CD4-positive, alpha-beta T cell treated with Interleukin-15 for 1 hour (primary cell): ENCODE measurements around the gene SKIDA1.

ENCODE experiments used
- DNase-seq: peaks from one replicate; pipeline ENCODE4 v3.0.0-alpha.2; 2020

Gene SKIDA1

DNA sequence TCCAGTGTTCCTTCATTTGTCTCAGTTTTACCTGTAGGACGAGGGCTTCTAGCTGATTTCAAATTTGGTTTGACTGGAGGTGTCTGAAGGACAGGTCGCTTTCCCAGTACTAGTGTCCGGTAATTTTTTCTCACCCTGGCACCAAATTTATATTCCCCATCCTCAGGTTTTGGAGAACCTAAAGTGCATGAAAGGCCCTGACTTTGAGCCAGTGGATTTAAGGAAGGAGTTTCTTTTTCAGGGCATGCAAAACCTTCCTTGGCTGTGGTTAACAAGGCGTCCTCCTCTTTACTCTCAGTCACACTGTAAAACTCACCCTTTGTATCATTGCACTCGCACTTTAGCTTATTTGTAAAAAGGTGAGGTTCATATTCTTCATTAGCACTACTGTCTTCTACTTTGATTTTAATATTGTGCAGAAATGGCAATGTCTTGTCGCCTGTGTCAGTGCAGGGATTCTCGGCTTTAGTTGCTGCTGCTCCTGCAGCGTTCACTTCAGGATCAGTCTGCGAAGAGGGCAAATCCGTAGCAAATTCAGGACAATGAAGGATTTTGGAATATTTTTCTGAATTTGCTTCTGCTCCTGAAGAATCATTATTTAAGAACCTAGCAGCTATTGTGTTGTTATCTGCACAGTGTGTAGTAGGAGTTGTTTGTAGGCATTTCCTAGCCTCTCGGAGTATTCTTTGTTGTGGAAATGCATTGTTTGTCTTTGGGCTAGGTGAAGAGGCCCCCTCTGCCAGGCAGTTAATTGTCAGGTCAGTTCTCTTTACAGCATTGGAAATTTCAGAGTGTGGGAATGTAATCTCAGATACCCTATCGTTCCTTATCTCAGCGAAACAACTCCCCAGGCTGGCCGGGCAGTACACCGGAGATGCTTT lies 9.9 kb downstream of the SKIDA1 start:
- DNase-seq: no peak

DNA sequence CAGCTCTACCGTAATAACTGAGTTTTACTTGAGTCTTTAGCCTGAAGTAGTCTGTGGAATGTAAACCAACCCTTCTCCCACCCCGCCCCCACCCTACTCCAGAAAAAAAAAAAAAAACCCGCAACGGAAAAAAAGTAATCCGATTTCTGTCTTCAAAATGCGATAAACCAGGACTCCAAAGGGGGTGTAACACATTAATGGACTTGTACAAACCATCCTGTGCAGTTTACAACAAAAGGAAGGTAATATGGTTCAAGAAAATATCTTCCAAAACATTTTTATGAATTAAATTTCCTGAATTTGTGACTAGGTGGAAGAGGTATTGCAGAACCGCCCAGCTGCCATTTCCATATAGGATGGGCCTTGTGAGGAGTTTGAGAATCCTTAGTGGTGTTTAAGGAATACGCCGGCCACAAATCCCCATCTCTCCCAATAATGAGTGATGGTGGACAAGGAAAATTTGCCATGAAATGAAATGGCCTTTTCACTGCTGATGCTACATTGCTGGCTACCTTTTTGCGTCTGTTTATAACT lies 10.6 kb downstream of the SKIDA1 start:
- DNase-seq: no peak

DNA sequence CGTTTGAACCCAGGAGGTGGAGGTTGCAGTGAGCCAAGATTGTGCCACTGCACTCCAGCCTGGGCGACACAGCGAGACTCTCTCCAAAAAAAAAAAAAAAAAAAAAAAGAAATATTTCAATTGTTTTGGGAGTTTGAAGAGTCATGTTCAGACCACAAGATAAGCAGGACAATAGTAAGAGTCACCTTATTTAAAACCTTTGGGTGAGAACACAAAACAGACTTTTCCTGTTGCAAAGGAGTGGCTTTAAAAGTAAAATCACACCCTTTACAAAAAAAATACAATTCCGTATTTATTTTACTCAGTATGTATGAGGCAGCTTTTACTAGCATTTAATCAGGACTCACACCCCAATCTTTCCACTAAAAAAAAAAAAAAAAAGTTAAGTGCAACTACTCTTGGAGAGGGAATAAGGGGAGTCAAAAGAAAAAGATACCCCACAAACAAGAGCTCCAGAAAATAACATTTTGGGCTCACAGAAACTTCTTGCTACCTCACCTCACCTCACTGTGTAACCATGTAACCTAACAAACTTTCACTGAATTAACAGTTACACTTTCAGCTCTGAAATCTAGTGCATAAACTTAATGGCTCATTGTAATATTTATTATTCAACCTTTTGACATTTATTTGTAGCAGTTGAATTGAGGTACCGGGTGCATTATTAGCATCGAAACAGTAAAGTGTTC lies 11.2 kb downstream of the SKIDA1 start:
- DNase-seq: no peak

DNA sequence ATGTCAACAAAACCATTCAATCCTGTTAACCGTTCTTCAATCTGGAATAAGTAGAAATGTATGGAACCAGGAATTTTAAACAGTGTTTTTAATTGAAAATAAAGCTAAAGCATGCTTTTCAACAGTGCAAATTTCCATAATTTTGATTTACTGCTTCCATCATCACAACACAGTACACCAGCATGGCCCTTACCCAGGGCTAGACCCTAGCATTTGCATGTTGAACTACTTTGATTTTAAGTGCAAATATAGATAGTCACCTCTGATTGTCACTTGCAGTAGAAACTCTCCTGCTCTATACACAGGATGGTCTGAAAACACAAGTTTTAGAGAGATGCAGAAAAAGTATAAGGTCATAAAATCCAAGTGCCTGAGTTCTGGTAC lies 12.1 kb downstream of the SKIDA1 start:
- DNase-seq: no peak

DNA sequence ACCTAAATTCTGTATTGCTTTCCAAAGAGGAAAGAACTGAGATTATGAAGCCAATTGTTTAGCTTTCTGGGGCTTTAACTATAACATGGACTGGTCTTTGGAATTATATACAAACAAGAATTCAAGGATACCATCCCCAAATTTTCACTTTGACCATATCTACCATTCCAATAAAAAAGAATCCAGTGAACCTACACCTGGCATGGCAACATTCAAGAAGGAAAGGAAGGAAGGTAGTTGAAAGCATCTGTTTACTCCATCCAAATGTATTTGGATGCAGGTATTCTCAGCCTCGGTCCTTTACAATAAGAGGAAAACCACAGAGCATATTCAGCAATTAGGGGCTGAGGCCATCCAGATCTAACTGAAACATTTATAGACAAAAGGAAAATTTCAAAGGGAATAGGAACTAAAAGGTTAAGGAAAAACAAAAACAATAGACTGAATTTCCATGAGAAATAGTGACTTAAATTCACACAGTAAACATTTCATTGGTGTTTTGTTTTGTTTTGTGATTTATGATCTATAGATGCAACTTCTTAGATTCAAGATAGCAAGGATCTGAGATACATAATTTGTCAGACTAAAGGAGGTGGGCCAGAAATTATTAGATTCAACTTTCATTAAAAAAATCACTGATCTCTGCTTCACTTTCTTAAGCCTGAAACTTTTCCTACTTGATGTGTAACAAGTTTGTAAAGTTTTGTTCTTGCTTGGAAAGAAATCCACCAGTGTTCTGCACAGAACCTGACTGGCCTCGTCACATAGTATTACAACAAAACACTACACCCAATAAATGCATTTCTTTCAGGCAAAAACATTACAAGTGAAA lies 12.7 kb downstream of the SKIDA1 start:
- DNase-seq: no peak

DNA sequence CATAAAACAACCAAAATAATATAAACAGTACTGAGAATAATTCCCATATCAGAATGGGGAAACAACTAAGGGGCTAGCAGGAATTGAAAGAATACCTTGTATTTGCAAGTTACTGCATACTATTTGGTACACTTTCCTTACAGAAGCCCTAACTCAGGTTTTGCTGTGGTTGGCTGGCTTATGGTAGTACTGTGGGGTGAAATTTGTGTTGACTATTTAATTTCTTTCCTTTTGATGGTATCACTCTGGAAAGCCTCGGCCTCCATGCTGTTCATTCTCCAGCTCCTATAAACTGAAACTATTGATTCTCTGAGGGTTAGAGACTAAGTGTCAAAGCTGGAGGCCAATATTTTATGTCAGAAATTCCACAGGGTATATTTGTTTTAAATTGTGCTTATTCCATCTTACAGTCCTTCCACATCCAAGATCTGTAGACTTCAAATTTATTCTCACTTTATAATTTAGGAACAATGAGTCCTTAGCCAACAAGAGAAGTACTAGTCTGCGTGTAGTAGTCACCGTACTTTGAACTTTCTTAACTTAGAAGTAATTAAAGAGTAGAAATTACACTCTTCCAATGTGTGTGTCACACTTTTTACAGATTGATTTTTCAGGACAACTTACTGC lies 13.4 kb downstream of the SKIDA1 start:
- no peak for DNase-seq

DNA sequence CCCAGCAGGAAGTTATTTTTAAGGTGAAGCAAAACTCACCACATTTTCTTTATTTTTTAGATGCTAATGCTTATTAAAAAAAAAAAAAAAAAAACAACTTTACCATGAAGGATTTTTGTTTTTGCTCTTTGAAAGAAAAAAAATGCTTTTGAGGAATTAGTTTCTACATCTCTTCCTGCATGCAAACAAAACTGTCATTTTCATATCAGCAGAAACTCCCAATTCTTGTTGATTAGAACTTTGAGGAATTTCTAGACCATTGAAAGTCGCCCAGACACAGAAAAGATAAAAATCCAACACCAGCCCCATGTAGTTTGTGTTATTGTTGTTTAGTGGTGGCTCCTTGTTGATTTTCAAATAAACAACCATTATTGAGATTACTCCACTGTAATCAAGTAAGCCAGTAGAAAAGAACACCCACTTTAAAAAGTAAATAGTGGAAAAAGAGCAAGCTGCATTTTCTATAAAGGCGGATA lies 14.3 kb downstream of the SKIDA1 start:
- no peak for DNase-seq

DNA sequence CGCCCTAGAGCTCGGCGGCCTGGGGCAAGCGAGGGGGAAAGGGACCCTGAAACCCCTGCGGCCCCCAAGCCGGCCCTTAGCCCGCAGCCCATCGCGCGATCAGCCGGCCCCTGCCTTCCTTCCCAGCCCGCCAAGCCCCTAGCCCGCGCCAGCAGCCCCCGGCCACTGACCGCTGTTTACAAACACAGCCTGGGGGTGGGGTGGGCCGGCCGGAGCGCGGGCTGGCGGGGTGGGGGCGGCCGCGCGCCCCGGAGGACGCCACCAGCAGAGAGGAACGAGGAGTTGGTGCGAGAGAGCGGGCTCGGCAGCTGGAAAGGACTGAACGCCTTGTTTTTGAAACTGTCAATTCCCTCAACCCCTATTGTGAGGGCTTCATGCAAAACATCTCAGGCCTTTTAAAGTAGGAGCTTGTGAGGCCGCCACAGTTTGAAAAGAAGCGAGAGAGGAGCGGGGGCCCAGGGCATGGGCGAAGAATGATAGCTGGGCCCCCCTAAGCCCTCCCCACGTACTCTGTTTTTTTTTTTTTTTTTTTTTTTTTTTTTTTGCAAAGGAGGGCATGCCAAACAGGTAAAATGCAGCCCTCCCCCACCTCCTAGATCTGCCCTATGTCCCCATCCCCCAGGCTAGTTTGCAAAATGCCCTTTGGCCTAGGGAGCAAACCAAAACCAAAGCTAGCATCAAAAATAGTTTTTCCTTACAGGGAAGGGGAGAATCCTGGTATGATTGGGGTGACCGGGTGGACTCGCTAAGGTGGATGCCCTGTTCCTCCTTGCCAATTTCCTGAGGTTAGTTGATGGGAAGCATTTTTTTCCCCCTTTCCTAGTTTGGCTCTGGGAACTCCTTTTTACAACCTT lies 15.0 kb downstream of the SKIDA1 start:
- no peak for DNase-seq

DNA sequence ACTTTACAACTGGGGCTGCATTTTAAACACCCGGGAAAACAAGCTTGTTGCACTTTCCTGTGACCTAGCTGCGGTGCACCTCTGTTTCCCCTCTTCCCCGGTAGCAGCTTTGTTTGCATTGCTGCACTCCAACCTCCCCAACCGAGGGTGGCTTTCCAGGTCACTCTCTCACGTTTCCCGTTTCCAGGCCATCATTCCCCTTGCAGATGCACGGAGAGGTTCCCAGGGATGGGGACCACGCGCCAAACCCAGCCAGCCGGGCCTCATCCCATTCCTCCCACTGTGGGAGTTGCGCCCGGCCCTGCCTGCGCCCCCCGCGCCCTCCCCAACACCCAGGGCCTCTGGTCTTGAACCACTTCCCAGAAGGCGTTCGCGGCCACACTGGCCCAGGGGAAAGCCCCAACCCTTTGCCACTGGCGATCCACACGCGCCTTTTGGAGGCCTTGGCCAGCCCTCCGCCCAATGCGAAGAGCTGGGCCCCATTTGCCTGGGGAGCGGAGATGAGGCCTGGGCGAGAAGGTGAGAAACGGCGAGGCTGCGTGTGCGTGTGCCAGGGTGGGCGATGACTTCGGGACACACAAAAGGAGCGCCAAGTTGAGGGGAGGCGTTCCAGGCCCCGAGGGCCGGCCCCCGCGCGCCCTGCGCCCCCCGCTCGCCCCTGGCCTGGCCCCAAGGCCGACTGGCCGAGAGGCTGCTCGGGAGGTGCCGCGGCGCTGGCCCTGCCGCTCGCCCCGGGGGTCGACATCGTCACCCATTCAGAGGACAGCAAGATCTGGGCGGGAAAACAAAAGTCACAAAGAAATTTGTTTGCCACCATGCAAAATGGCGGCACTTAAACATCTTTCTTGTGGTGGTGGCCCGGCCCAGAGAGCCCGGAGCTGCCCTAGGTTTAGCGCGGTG lies 15.9 kb downstream of the SKIDA1 start:
- no peak for DNase-seq

DNA sequence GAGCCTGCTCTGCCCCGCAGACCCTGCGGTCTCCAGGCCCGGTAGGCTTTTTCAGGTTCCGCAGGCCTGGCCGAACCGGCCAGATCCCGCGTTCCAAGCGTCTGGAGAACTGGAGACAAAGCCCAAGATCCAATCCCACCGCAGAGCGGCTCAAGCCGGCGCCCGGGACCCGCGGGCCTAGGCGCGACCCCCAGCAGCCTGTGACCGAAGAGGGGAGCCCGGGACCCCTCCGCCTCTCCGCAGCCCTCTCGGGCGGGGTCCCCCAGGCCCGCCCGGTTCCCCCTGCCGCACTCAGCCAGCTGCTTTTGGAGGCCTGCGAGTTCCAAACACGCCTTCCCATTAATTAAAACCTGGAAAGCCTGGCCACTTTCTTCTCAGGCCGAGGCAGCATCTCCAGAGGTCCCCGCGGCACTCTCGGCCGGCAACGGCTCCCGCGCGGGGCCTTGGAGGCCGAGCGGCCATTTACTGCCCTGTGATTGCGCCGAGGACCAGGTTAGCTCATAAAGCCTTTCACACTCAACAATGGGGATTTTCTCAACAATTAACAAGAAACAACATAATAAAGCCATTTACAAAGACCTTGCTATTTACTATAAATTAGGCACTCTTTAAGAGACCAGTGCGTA lies 16.7 kb downstream of the SKIDA1 start:
- DNase-seq: no peak

DNA sequence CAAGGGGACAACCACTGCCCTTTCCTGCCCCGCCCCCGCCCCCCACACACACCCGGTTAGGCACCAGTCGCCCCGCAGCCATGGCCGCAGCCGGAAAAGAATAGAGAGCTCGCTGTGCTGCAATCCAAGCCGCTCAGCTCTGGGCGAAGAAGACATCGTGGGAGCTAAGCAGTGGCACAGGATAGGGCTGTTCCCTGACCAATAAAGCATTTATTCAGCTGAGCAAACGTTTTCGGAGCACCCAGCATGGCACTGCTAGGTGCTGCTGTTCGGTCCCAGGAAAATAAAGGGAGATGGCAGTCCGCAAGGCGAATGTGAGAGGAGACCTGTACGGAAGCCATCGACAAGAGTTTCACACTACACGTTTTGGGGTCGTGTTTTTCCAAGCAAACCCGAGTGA lies 18.3 kb downstream of the SKIDA1 start:
- DNase-seq: no peak

DNA sequence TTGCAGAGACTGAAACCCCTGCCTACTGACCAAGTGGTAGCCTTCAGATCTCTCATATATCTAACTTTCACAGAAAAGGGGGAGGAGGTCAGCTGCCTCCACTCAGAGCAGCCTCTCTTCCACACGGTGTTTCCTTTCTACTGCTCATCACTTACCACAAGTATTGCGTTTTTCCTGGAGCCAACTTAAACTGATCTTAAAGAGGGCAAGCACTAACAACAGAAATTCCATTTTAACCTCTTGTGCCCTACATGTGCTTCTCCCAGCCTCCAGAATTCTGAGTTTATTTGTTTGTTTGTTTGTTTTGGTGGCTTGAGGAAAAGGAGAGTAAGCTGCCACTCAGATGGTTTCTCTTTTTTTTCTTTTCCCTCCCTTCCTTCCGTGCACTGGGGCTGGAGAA lies 19.1 kb downstream of the SKIDA1 start:
- DNase-seq: no peak

DNA sequence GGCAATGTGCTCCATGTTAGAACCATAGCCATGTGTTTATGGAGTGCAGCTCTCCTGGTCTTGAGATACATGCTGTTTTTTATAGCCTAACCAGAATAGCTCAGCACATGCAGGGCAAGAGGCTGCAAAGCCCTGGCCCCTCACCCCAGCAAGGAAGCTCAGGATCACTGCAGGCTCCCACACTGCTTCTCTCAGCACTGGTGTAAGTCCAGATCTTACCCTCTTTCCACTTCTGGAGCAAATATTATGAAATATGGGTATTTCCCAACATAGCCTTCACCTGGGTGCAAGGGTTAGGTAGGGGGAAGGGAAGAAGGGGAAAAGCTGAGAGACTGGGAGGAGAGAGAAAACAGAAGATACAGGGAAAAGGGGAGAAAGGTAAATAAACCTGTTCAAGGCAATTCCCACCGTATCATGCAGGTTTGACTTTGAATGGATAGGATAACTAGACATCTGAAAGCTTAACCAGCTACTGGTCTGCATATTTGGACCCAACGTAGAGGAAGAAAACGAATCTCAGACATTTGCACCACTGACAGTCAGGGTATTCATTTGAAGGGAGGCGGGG lies 19.7 kb downstream of the SKIDA1 start:
- no peak for DNase-seq

DNA sequence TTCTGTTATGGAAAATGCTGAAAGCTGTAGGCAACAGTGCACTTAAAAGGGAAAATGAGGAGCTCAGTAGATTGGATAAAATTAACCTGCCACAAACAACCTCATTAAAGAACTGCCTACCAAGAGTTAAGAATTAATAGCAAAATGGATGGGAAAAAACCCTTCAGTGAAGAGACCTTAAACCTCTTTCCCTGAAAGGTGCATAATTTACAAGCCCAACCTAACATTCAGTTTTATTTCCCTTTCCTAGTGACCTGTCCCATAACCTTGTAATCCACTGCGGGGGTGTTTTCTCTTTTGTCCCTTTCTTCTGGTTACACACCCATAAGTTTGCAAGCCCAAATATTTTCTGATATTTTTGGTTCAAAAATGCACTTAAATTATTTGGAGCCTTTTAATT lies 21.9 kb downstream of the SKIDA1 start:
- DNase-seq: no peak

DNA sequence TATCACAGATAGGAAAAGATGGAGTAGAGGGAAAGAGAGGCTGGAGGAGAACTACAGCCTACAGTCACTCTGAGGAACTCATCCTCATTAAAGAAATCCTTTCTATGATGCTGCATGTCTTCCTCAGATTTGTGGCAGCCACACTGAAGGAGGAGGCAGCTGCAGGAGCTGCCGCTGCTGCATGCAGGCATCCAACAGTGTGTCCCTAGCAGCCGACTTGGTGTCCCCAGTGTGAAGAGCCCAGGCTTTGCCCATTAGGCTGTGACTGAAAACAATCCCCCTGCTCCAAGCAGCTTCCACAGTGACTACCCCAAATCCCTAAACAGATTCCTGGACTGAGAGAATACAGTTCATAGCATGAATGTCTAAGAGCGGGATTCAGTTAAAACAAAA lies 23.1 kb downstream of the SKIDA1 start:
- DNase-seq: no peak

DNA sequence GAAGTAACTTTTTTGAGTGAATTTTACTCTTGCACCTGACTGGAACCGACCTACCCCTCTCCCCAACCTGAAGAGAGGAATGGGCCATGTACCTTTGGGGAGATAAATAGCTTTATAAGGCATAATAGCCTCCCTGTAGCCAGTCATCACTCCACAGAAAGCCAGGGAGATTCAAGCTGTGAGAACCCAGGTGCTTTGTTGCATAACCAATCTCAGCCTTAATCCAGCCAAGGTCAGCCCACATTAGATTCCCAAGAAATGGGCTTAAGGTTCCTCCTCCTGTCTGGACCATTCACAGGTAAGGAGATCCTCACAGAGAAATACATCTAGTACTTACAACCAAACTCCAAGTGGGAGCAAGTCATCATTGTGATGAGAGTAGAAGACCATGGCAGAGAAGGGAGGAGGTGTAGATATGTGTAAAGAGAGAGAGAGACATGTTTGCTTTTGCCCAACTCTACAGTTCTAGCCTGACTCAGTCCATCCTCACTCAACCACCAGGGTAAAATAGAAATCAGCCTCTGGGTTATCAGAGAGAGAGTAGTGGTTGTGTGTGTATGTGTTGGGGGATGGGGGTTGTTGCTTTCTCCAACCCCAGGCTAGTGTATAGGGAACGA lies 23.6 kb downstream of the SKIDA1 start:
- no peak for DNase-seq

DNA sequence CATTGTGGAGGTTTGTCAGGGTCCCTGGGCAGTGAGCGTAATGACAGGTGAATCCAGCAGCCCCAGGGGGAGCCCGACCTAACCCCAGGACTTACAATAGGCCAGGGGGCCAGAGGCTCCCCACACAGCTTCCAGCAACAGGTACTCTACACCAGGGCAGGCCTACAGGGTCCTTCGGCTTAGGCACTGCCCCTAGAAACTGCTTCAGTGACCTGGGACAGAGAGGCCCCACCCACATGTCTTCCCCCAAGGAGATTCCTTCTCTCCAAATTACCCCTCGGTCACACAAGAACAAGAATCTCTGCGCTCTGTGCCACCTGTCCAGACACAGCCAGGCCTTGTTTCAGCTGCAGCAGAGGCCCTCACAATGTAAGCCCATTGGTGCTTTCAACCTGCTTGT lies 24.4 kb downstream of the SKIDA1 start:
- DNase-seq: no peak

DNA sequence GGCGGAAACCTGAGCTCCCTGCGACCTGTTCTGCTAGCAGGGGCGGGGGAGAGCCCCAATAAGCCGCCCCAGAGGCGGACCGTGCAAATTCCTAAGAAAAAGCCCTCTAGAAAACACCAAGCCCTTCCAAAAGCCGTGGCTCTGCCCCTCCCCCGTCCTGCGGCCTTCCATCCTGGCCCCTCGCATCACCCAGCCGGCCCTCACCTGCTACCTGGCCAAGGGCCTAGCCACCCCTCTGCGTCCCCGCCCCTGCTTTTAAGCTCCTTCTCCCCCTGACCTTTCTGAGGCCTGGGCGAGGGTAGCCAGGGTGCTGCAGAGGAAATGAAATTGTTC lies 24.9 kb downstream of the SKIDA1 start:
- DNase-seq: no peak
